Measurements from ENCODE around the gene BBS4. TPM values are rescaled to one million over a fixed set of nuclear protein-coding genes. Genes with fewer than 3 reads are reported as not detected.

The BBS4 gene
- total and polyA plus RNA-seq, 9 of the 15 experiments (the other 6 are each of a cell fraction or from before 2014, with no cell fraction given), result 25.1 to 80.7 (median 38.9) TPM

DNA sequence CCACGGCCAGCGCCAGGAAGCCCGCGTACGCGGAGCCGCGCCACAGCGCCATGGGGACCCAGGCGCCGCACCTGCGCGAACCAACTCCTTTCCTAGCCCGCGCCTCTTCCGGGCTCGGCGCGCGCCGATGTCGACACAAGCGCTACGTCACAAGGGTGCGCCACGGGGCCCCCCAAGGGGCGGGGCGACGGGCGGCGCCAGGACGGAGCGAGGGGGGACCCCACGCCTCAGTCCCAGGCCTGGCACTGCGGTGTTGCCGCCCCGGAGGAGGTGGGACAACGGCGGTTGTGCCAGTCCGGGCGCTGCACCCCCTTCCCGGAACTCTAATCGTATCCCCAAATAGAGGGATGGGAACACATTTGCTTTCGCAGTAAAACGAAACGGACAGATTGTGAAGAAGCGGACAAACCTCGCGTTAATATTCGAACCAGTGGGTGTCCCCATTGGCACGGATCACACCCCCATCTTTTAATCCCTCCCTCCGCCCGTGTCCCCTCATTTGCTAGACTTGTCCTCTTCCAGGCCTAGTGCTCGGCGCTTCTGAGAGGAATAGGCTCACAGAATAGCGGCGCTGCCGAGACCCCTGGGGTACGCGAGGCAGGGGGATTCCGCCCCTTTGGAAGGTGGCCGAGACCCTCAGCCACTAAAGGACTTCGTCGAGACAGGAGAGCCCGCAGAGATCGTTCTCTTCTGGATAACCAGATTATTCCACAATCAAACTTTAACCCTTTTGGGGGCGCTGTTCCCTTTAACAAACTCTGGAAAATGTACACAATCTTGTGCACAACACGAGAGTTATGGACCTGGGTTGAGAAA lies 97.8 kb downstream of the BBS4 start, which contains the start of gene ADPGK (continued):
- TF ChIP-seq ZKSCAN8 (CRISPR knock-in tag; IDR thresholded peaks at IDR 0.05), result no peak
- peak in 1 of 2 experiments; percentile 49 for TF ChIP-seq AFF1 (IDR thresholded peaks at IDR 0.05; ENCODE audit: low read depth in 1 of 2, partially characterized antibody in 2 of 2)
- TF ChIP-seq, protein P1, sequence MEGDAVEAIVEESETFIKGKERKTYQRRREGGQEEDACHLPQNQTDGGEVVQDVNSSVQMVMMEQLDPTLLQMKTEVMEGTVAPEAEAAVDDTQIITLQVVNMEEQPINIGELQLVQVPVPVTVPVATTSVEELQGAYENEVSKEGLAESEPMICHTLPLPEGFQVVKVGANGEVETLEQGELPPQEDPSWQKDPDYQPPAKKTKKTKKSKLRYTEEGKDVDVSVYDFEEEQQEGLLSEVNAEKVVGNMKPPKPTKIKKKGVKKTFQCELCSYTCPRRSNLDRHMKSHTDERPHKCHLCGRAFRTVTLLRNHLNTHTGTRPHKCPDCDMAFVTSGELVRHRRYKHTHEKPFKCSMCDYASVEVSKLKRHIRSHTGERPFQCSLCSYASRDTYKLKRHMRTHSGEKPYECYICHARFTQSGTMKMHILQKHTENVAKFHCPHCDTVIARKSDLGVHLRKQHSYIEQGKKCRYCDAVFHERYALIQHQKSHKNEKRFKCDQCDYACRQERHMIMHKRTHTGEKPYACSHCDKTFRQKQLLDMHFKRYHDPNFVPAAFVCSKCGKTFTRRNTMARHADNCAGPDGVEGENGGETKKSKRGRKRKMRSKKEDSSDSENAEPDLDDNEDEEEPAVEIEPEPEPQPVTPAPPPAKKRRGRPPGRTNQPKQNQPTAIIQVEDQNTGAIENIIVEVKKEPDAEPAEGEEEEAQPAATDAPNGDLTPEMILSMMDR (IDR thresholded peaks at IDR 0.05 in 2 of 3, conservative IDR thresholded peaks at IDR 0.05 in 1 of 3; ENCODE audit: insufficient read depth in 2 of 3, low read depth in 1 of 3, low read length in 3 of 3), result peak; percentile 48 to 78 (median 74)
- no peak; the same call in 1 of the 2 replicates for TF ChIP-seq SMARCA4 (IDR thresholded peaks at IDR 0.05)
- peak; percentile 59 for TF ChIP-seq EP300 (IDR thresholded peaks at IDR 0.05; ENCODE audit: low read length)
- peak; percentile 92 for TF ChIP-seq POLR2A (conservative IDR thresholded peaks at IDR 0.05)
- no peak for TF ChIP-seq CBX8 (IDR thresholded peaks at IDR 0.05; ENCODE audit: borderline replicate concordance, extremely low read depth, low read depth, low read length, poor library complexity, severe bottlenecking)
- TF ChIP-seq CBX1 (IDR thresholded peaks at IDR 0.05; ENCODE audit: low read depth), result 0 out of 2 replicates have a peak, but pooled peaks have one; percentile 72
- no peak for TF ChIP-seq ARHGAP35 (IDR thresholded peaks at IDR 0.05; ENCODE audit: partially characterized antibody)
- TF ChIP-seq, protein P2, sequence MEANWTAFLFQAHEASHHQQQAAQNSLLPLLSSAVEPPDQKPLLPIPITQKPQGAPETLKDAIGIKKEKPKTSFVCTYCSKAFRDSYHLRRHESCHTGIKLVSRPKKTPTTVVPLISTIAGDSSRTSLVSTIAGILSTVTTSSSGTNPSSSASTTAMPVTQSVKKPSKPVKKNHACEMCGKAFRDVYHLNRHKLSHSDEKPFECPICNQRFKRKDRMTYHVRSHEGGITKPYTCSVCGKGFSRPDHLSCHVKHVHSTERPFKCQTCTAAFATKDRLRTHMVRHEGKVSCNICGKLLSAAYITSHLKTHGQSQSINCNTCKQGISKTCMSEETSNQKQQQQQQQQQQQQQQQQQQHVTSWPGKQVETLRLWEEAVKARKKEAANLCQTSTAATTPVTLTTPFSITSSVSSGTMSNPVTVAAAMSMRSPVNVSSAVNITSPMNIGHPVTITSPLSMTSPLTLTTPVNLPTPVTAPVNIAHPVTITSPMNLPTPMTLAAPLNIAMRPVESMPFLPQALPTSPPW (CRISPR knock-in tag; IDR thresholded peaks at IDR 0.05), result peak; percentile 92
- no peak for TF ChIP-seq ZNF280B (CRISPR knock-in tag; IDR thresholded peaks at IDR 0.05)
- TF ChIP-seq CAMTA2 (CRISPR knock-in tag; conservative IDR thresholded peaks at IDR 0.05), result 0 out of 2 replicates have a peak, but pooled peaks have one; percentile 38
- peak; percentile 97 for TF ChIP-seq SP1 (CRISPR knock-in tag; IDR thresholded peaks at IDR 0.05)
- 0 out of 2 replicates have a peak, but pooled peaks have one; percentile 42 for TF ChIP-seq NFRKB (IDR thresholded peaks at IDR 0.05; ENCODE audit: low read depth)
- peak; percentile 80 for TF ChIP-seq RBM22 (IDR thresholded peaks at IDR 0.05; ENCODE audit: low read depth, low read length, poor library complexity, severe bottlenecking)
- peak; percentile 60 for TF ChIP-seq HNRNPL (IDR thresholded peaks at IDR 0.05; ENCODE audit: low read depth, low read length)
- peak; percentile 55 for TF ChIP-seq MXD1 (CRISPR knock-in tag; IDR thresholded peaks at IDR 0.05; ENCODE audit: borderline replicate concordance, poor library complexity, severe bottlenecking)

Measured in K562 (cell line).